ENCODE data around the gene GIT2. TPM values are rescaled to one million over a fixed set of nuclear protein-coding genes. Genes with fewer than 3 reads are reported as not detected.

Gene GIT2
- total RNA-seq, 1 experiment from 2014 or later = 40.0 TPM

- H3K27me3 ChIP-seq (ENCODE audit: control insufficient read depth, insufficient read depth, low read length) = no peaks in the 10 kb centered on the region
- ChIA-PET CTCF (no interaction called here), POLR2A (interaction anchor here (0.6 kb wide), 1 partner anchor 13 kb away, joined by 10 read pairs; no protein-coding TSS in a partner anchor)
- peaks cover 14% of the 10 kb centered on the region for H3K4me1 ChIP-seq (ENCODE audit: control insufficient read depth, insufficient read depth, low read length)
- H3K27ac ChIP-seq (ENCODE audit: low read length) = no peak overlapping the region
- no TSS peak for BruUV-seq (replicated peaks)
- H3K4me3 ChIP-seq (ENCODE audit: low read depth in 2 of 2, low read length in 2 of 2) = no peak overlapping the region
- H3K9me3 ChIP-seq (ENCODE audit: control insufficient read depth, insufficient read depth, low read depth, low read length) = no peaks in the 10 kb centered on the region
- in situ Hi-C loops (cut with HindIII; ENCODE audit: low pct_unique_long_range_greater_than_20kb, low sequenced_read_pairs) (no loop called here), intact Hi-C loops (cut with micrococcal nuclease; ENCODE audit: unreplicated experiment) (no loop called here)
- H3K36me3 ChIP-seq (ENCODE audit: control insufficient read depth, insufficient read depth, low read length) = peaks cover 7% of the 10 kb centered on the region
- ATAC-seq = no peak
- no peak for TF ChIP-seq REST (IDR thresholded peaks at IDR 0.05; ENCODE audit: insufficient read depth in 1 of 2, low read depth in 2 of 2, low read length in 1 of 2)
- no peak for TF ChIP-seq TCF7L2 (IDR thresholded peaks at IDR 0.05; ENCODE audit: low read depth, low read length)
- no peak for TF ChIP-seq SIN3A (IDR thresholded peaks at IDR 0.05; ENCODE audit: borderline replicate concordance, insufficient read depth, low read depth, low read length)
- TF ChIP-seq, protein P1, sequence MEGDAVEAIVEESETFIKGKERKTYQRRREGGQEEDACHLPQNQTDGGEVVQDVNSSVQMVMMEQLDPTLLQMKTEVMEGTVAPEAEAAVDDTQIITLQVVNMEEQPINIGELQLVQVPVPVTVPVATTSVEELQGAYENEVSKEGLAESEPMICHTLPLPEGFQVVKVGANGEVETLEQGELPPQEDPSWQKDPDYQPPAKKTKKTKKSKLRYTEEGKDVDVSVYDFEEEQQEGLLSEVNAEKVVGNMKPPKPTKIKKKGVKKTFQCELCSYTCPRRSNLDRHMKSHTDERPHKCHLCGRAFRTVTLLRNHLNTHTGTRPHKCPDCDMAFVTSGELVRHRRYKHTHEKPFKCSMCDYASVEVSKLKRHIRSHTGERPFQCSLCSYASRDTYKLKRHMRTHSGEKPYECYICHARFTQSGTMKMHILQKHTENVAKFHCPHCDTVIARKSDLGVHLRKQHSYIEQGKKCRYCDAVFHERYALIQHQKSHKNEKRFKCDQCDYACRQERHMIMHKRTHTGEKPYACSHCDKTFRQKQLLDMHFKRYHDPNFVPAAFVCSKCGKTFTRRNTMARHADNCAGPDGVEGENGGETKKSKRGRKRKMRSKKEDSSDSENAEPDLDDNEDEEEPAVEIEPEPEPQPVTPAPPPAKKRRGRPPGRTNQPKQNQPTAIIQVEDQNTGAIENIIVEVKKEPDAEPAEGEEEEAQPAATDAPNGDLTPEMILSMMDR (IDR thresholded peaks at IDR 0.05) = no peak
- no peak for TF ChIP-seq POLR2AphosphoS5 (IDR thresholded peaks at IDR 0.05; ENCODE audit: low read depth, low read length)
- no peak for DNase-seq (ENCODE audit: low read depth, low spot score)
Measured at GRCh38 chr12:109991586-109991985, 4.6 kb downstream of the GIT2 start.

- Histone ChIP-seq H3K27ac (ENCODE audit: low read length) (no peak overlapping the region), H3K9me3 (ENCODE audit: control insufficient read depth, insufficient read depth, low read depth, low read length) (no peaks in the 10 kb centered on the region), H3K27me3 (ENCODE audit: control insufficient read depth, insufficient read depth, low read length) (no peaks in the 10 kb centered on the region), H3K4me3 (ENCODE audit: low read depth in 2 of 2, low read length in 2 of 2) (no peak overlapping the region), H3K4me1 (ENCODE audit: control insufficient read depth, insufficient read depth, low read length) (peaks cover 3% of the 10 kb centered on the region), H3K36me3 (ENCODE audit: control insufficient read depth, insufficient read depth, low read length) (peaks cover 5% of the 10 kb centered on the region; the same call in 1 of the 2 replicates)
- ChIA-PET CTCF (no interaction called here), POLR2A (no interaction called here)
- no TSS peak for BruUV-seq (replicated peaks)
- in situ Hi-C loops (cut with HindIII; ENCODE audit: low pct_unique_long_range_greater_than_20kb, low sequenced_read_pairs) = no loop called here
- intact Hi-C loops (cut with micrococcal nuclease; ENCODE audit: unreplicated experiment) = no loop called here
- ATAC-seq = no peak
- DNase-seq (ENCODE audit: low read depth, low spot score) = no peak
- TF ChIP-seq, protein P1 (IDR thresholded peaks at IDR 0.05) = no peak
- no peak for TF ChIP-seq REST (IDR thresholded peaks at IDR 0.05; ENCODE audit: insufficient read depth in 1 of 2, low read depth in 2 of 2, low read length in 1 of 2)
- no peak for TF ChIP-seq SIN3A (IDR thresholded peaks at IDR 0.05; ENCODE audit: borderline replicate concordance, insufficient read depth, low read depth, low read length)
- TF ChIP-seq POLR2AphosphoS5 (IDR thresholded peaks at IDR 0.05; ENCODE audit: low read depth, low read length) = no peak
- no peak for TF ChIP-seq TCF7L2 (IDR thresholded peaks at IDR 0.05; ENCODE audit: low read depth, low read length)
Measured at GRCh38 chr12:109989380-109989779, 6.8 kb downstream of the GIT2 start.

Measured in Panc1 (cell line).